Suprapubic skin (tissue), 3 donors: ENCODE results near the gene CHST7.

Experiments
- EP300 ChIP-seq: sonication (generic); formaldehyde crosslinking; IDR thresholded peaks from one replicate; pipeline ENCODE4 v1.6.1; 2017; ENCODE audit warnings: antibody characterized with exemption
- TF ChIP-seq, protein P1 (sequence below), 2 donors: fragments of 200-600 bp in 1 of 2; fragments of 450-650 bp in 1 of 2; sonication (generic) in 1 of 2; IDR thresholded peaks; one replicate each; pipeline ENCODE4 v1.5.1; 2016 to 2019; ENCODE audit warnings: antibody characterized with exemption in 2 of 2, mild to moderate bottlenecking in 1 of 2, moderate library complexity in 1 of 2

DNA sequence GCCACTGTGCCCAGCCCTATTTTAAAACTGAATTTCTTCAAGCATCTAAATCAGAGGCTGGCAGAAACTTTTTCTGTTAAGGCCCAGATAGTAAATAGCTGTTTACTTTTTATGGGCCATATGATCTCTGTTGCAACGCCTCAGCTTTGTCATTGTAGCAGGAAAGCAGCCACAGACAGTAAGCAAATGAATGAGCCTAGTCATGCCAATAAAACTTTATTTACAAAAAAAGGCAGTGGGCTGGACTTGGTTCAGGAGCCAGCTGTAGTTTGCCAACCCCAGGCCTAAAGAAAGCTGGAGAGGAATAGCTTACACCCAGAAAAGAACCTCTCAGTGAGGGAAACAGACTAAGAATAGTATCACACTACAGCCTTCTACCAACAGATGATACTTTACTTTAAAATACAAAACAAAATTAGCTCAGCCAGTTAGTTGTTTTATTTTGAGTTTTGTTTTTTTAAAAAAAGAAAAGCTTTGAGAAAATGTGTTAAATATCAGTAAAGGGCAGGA is 25.5 kb downstream of the CHST7 start:
- TF ChIP-seq, protein P1, sequence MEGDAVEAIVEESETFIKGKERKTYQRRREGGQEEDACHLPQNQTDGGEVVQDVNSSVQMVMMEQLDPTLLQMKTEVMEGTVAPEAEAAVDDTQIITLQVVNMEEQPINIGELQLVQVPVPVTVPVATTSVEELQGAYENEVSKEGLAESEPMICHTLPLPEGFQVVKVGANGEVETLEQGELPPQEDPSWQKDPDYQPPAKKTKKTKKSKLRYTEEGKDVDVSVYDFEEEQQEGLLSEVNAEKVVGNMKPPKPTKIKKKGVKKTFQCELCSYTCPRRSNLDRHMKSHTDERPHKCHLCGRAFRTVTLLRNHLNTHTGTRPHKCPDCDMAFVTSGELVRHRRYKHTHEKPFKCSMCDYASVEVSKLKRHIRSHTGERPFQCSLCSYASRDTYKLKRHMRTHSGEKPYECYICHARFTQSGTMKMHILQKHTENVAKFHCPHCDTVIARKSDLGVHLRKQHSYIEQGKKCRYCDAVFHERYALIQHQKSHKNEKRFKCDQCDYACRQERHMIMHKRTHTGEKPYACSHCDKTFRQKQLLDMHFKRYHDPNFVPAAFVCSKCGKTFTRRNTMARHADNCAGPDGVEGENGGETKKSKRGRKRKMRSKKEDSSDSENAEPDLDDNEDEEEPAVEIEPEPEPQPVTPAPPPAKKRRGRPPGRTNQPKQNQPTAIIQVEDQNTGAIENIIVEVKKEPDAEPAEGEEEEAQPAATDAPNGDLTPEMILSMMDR (IDR thresholded peaks at IDR 0.05), result no peak
- TF ChIP-seq EP300, result no peak
